ENCODE results near the gene NMD3.

- TF ChIP-seq, protein P1, sequence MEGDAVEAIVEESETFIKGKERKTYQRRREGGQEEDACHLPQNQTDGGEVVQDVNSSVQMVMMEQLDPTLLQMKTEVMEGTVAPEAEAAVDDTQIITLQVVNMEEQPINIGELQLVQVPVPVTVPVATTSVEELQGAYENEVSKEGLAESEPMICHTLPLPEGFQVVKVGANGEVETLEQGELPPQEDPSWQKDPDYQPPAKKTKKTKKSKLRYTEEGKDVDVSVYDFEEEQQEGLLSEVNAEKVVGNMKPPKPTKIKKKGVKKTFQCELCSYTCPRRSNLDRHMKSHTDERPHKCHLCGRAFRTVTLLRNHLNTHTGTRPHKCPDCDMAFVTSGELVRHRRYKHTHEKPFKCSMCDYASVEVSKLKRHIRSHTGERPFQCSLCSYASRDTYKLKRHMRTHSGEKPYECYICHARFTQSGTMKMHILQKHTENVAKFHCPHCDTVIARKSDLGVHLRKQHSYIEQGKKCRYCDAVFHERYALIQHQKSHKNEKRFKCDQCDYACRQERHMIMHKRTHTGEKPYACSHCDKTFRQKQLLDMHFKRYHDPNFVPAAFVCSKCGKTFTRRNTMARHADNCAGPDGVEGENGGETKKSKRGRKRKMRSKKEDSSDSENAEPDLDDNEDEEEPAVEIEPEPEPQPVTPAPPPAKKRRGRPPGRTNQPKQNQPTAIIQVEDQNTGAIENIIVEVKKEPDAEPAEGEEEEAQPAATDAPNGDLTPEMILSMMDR (IDR thresholded peaks at IDR 0.05) = no peak
- no peak for TF ChIP-seq EZH2 (IDR thresholded peaks at IDR 0.05)
These were observed 23.4 kb downstream of the NMD3 start for GRCh38 chr3:161244538-161244937.

Measured in neural progenitor cell (in vitro differentiated cells).